ENCODE measurements around the gene GALNT9. TPM values are rescaled to one million over a fixed set of nuclear protein-coding genes. Genes with fewer than 3 reads are reported as not detected.

GALNT9 gene
- polyA plus RNA-seq, 2 of the 4 experiments (the other 2 are of a cell fraction) = 0.66 to 2.8 TPM

DNA sequence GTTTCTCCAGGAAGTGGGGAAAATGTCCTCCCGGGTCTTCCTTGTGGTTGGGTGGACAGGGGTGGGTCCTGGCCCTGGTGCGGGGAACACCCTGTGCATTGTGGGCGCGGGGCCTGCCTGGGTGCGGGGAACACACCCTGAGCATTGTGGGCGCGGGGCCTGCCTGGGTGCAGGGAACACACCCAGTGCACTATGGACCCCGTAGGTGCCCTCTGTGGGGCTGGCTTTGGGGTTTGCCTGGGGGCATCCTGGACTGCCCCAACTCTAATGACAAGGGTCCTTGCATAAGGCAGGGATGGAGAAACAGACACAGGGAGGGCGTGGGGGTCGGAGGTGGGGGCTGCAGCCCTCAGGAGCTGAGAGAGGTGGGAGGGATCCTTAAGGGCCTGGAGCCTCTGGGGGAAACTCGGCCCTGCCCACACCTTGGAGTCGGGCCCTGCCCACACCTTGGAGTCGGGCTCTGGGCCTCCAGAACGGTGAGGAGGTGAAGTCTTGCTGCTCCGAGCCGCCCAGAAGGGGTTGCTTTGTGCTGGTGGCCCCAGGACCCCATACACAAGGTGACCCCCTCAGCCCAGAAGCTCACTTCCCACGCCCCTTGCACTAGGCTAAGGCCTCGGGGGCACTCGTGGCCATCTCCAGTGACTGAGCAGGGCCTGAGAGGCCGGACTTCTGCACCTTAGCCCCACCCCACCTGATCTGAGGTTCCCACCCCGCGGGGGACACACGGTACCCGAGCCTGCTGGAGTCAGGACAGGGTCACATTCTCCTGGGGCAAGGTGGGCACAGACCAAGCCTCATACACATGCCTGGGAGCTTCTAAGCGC is 69.3 kb downstream of the GALNT9 start:
- WGBS (ENCODE audit: missing lambda C conversion rate) = 72% methylated on average over 15 of the region's 25 CpGs
- no peak overlapping the region for H3K4me2 ChIP-seq
- DNase-seq (ENCODE audit: low read depth in 1 of 2, low spot score in 1 of 2) (no peak), FAIRE-seq (no peak), ATAC-seq (no peak)
- ChIA-PET POLR2A (no interaction called here), CTCF (interaction anchor here (1.5 kb wide), 1 partner anchor 10 kb away, joined by 3 read pairs; no protein-coding TSS in a partner anchor)
- no peaks in the 10 kb centered on the region for H3K9me3 ChIP-seq
- TF ChIP-seq KDM1A (IDR thresholded peaks at IDR 0.05; ENCODE audit: low read depth) (no peak), ESRRA (IDR thresholded peaks at IDR 0.05; ENCODE audit: borderline replicate concordance, low read length) (no peak), RFX5 (IDR thresholded peaks at IDR 0.05) (no peak), BHLHE40 (IDR thresholded peaks at IDR 0.05; ENCODE audit: low read depth, low read length) (no peak), HOXB13 (CRISPR knock-in tag; IDR thresholded peaks at IDR 0.05; ENCODE audit: low read depth) (no peak), RNF2 (IDR thresholded peaks at IDR 0.05; ENCODE audit: borderline replicate concordance, low read depth) (no peak)
- TF ChIP-seq, protein P1, sequence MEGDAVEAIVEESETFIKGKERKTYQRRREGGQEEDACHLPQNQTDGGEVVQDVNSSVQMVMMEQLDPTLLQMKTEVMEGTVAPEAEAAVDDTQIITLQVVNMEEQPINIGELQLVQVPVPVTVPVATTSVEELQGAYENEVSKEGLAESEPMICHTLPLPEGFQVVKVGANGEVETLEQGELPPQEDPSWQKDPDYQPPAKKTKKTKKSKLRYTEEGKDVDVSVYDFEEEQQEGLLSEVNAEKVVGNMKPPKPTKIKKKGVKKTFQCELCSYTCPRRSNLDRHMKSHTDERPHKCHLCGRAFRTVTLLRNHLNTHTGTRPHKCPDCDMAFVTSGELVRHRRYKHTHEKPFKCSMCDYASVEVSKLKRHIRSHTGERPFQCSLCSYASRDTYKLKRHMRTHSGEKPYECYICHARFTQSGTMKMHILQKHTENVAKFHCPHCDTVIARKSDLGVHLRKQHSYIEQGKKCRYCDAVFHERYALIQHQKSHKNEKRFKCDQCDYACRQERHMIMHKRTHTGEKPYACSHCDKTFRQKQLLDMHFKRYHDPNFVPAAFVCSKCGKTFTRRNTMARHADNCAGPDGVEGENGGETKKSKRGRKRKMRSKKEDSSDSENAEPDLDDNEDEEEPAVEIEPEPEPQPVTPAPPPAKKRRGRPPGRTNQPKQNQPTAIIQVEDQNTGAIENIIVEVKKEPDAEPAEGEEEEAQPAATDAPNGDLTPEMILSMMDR (IDR thresholded peaks at IDR 0.05) = no peak
- no peaks in the 10 kb centered on the region for H3K4me1 ChIP-seq
- no peak overlapping the region for H3K27ac ChIP-seq
- no peak overlapping the region for H3K4me3 ChIP-seq

DNA sequence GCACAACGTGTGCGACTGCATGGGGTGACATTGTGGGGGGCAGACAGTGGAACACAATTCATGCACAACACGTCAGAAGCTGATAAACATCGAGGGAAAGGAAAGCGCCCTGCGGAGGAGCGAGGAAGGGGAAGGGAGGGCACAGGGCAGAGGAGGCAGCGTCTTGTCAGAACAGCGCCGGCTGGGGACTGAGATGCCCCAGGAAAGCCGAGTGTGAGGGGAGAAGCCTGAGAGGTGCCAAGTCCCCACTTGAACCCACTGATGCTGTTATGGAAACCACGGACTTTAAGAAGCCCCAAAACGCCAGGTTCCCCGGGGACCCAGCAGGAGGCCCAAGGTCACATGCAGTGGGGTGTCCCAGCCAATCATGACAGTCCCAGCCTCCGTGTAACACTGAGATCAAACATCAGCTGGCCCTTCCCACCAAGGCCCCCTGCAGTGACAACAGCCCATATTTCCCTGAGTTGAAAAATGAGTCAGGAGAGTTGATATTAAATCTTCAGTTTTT is 70.0 kb downstream of the GALNT9 start:
- FAIRE-seq (no peak), DNase-seq (ENCODE audit: low read depth in 1 of 2, low spot score in 1 of 2) (no peak), ATAC-seq (no peak)
- no peak overlapping the region for H3K4me2 ChIP-seq
- ChIA-PET CTCF (interaction anchor here (0.9 to 1.5 kb wide), 2 partner anchors 11 to 12 kb away, joined by 3 read pairs; no protein-coding TSS in a partner anchor), POLR2A (no interaction called here)
- no peak overlapping the region for H3K27ac ChIP-seq
- no peak overlapping the region for H3K4me3 ChIP-seq
- H3K4me1 ChIP-seq = no peaks in the 10 kb centered on the region
- TF ChIP-seq EHF (CRISPR knock-in tag; IDR thresholded peaks at IDR 0.05) = no peak
- TF ChIP-seq HDAC2 (IDR thresholded peaks at IDR 0.05) = no peak
- TF ChIP-seq SMC3 (IDR thresholded peaks at IDR 0.05) = no peak
- no peak for TF ChIP-seq HOXA7 (CRISPR knock-in tag; IDR thresholded peaks at IDR 0.05)
- TF ChIP-seq, protein P2, sequence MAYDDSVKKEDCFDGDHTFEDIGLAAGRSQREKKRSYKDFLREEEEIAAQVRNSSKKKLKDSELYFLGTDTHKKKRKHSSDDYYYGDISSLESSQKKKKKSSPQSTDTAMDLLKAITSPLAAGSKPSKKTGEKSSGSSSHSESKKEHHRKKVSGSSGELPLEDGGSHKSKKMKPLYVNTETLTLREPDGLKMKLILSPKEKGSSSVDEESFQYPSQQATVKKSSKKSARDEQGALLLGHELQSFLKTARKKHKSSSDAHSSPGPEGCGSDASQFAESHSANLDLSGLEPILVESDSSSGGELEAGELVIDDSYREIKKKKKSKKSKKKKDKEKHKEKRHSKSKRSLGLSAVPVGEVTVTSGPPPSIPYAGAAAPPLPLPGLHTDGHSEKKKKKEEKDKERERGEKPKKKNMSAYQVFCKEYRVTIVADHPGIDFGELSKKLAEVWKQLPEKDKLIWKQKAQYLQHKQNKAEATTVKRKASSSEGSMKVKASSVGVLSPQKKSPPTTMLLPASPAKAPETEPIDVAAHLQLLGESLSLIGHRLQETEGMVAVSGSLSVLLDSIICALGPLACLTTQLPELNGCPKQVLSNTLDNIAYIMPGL (CRISPR knock-in tag; IDR thresholded peaks at IDR 0.05; ENCODE audit: borderline replicate concordance) = no peak
- no peak for TF ChIP-seq FOXS1 (CRISPR knock-in tag; IDR thresholded peaks at IDR 0.05)
- TF ChIP-seq CHD4 (IDR thresholded peaks at IDR 0.05; ENCODE audit: borderline replicate concordance) = no peak
- TF ChIP-seq, protein P3, sequence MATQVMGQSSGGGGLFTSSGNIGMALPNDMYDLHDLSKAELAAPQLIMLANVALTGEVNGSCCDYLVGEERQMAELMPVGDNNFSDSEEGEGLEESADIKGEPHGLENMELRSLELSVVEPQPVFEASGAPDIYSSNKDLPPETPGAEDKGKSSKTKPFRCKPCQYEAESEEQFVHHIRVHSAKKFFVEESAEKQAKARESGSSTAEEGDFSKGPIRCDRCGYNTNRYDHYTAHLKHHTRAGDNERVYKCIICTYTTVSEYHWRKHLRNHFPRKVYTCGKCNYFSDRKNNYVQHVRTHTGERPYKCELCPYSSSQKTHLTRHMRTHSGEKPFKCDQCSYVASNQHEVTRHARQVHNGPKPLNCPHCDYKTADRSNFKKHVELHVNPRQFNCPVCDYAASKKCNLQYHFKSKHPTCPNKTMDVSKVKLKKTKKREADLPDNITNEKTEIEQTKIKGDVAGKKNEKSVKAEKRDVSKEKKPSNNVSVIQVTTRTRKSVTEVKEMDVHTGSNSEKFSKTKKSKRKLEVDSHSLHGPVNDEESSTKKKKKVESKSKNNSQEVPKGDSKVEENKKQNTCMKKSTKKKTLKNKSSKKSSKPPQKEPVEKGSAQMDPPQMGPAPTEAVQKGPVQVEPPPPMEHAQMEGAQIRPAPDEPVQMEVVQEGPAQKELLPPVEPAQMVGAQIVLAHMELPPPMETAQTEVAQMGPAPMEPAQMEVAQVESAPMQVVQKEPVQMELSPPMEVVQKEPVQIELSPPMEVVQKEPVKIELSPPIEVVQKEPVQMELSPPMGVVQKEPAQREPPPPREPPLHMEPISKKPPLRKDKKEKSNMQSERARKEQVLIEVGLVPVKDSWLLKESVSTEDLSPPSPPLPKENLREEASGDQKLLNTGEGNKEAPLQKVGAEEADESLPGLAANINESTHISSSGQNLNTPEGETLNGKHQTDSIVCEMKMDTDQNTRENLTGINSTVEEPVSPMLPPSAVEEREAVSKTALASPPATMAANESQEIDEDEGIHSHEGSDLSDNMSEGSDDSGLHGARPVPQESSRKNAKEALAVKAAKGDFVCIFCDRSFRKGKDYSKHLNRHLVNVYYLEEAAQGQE (IDR thresholded peaks at IDR 0.05) = no peak
- WGBS (ENCODE audit: missing lambda C conversion rate) = 70% methylated on average over 15 of the region's 15 CpGs
- H3K9me3 ChIP-seq = no peaks in the 10 kb centered on the region

Data from A549 (cell line).